Measurements from ENCODE around the gene AMMECR1.

AMMECR1 gene

DNA sequence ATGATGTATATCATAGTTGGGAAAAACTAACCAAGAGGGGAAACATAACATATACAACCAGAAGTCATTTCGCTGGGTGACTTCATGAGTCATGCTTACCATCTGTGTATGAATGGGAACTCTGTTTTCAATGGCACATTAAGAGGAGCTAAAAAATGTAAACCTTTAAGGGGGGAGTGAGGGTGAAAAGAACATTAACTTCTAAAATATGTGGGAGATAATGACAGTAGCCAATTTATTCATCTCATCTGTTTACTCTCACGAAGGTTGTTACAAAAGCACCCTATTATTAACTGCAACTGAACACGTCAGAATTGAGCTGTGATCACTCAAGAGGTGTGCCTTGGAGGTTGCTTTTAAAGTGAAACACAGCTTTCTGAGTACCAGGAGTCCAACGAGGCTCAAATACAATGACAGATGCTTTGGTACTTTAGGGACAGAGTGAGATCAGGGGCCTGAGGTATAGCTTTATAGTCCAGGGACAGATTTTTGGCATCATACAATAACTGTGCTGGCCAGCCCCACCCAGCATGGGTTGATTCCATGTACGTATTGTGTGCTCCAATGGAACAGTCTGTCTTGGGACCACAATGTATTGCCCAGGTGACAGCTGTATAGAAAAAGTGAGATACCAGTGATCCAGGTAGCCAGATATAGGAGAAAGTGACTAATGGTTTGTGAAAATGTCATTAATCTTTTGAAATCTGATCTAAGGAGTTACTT is 107.3 kb downstream of the AMMECR1 start:
- DNase-seq (ENCODE audit: low spot score): peak; percentile 57

- DNase-seq (ENCODE audit: low spot score): no peak
These were observed 109.8 kb downstream of the AMMECR1 start for GRCh38 chrX:110208092-110208491.

DNA sequence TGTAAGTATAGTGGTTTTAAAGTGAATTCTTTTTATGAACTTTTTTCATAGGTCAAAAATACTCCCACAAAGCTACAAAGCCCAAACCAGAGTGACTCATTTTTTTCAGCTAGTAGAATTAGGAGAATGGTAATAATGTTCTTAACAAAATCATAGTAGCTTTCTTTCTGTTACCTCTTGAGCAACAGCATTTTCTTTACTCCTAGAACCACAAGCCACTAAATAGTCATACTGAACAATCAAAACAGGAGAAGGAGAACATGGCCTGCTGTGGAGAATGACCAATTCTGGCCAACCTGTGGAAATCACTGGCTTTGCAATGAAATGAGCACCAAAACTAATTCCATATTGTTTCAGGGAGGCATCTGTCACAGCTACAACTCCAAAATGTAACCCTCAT is 112.9 kb downstream of the AMMECR1 start:
- peak; percentile 36 for DNase-seq (ENCODE audit: low spot score)

- DNase-seq (ENCODE audit: low spot score): no peak
These were observed 116.1 kb downstream of the AMMECR1 start for GRCh38 chrX:110201799-110202198.

DNA sequence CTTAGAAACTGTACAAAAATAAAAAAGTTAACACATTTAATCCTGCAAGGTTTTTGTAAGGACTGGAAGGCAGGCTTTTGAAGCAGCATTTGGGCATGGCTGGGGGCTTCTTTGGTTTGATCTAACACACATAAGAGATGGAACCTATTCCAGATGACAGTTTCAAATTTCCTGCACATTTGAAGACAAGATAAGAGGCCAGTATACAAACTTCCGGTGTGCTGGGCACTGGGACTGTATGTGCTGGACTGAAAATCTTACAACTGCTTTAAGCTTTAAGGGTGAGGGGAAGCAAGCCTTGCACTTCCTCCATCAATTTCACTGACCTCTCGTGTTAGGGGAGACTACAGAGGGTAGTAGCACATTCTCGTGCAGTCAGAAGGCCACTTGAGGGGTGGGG is 122.9 kb downstream of the AMMECR1 start:
- no peak for DNase-seq (ENCODE audit: low spot score)

GRCh38 chrX:110192516-110192915 is 125.4 kb downstream of the AMMECR1 start:
- no peak for DNase-seq (ENCODE audit: low spot score)

GRCh38 chrX:110188701-110189558 is 129.0 kb downstream of the AMMECR1 start:
- no peak for DNase-seq (ENCODE audit: low spot score)

DNA sequence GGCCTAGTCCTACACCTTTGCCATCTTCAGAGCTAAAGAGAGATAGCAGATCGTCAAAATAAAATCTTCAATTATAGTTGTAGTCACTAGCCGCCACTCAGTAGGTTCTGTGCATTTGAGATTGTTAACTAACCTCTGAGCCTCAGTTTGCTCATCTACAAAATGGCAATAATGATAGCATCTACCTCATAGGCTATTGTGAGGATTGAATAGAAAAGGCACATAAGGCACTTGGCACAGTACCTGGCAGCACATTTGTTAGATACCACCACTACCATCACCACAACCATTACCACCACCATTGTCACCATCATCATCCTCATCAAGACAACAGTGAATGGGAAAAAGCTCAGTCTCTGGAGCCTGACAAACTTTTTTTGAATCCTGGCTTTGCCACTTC is 134.6 kb downstream of the AMMECR1 start:
- DNase-seq (ENCODE audit: low spot score): no peak

- no peak for DNase-seq (ENCODE audit: low spot score)
These were observed 135.0 kb downstream of the AMMECR1 start for GRCh38 chrX:110182865-110183264.

GRCh38 chrX:110182362-110182761 is 135.5 kb downstream of the AMMECR1 start:
- DNase-seq (ENCODE audit: low spot score): no peak

- no peak for DNase-seq (ENCODE audit: low spot score)
These were observed 136.3 kb downstream of the AMMECR1 start for GRCh38 chrX:110181459-110182137.

DNA sequence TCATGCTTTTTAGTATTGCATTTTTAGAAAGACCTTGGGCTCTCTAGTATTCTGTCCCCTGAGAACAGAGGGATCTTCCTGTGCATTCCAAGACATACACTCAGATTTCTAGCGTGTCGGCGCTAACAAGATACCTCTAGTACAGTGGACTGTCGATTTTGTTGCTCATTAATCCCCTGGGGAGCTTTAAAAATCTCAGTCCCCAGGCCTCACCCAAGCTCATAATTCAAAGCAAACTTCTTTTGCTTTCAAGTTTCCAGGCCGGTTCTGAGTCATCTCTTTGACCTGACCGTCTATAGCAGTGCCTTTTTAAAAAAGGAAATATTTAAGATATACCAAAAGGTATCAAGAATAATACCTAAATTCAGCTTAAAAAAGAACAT is 137.0 kb downstream of the AMMECR1 start:
- peak; percentile 59 for DNase-seq (ENCODE audit: low spot score)

- DNase-seq (ENCODE audit: low spot score): peak; percentile 60
These were observed 137.5 kb downstream of the AMMECR1 start for GRCh38 chrX:110180176-110180927.

DNA sequence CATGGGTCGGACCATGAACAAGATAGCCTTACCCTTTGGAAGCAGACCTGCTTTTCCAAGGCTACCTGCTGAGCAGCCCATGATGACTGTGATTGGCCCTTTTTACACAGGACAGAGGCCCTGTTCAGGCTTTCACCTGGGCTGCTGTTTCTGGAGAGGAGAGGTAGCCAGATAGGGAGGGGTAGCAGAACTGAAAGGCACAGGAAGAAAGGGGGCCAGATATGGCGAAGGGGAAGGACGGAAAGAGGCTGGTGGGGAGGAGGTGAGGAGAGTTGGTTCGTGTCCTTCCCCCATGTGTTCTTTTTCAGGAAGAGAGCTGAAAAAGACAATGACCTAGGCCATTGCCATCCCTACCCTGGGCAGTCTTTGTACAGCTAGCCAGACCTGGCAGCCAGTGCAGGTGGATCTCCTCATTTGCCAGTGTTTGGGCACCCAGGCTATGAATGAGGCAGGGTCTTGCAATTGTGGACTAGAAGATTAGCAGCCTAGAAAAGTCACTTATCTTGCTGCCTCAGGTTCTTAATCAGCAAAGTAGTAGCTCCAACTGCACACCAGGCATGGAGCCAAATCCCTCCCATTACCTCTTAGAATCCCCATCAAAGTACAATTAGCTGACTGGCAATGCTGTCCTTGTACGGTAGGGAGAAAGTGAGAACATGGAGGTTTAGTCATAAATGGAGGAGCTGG is 139.6 kb downstream of the AMMECR1 start:
- DNase-seq (ENCODE audit: low spot score): no peak

DNA sequence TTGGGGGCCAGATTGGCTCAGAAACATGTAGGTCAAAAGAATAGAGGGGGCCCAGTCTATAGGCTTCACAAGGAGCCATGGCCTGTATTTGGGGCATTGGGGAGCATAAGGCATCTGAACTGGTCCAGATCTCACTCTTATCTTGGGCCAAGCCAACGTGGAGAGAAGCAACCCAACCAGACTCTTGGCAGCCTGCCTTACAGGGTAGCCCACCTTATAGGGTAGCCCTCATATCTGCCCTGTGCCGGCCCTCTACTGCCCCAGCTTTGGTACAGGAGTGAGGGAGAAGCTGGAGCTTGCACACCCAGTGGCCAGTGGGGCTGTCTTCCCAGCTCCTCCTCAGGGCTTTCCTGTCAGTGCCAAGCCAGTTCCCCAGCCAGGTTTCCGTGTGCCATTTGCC is 142.2 kb downstream of the AMMECR1 start:
- no peak for DNase-seq (ENCODE audit: low spot score)

DNA sequence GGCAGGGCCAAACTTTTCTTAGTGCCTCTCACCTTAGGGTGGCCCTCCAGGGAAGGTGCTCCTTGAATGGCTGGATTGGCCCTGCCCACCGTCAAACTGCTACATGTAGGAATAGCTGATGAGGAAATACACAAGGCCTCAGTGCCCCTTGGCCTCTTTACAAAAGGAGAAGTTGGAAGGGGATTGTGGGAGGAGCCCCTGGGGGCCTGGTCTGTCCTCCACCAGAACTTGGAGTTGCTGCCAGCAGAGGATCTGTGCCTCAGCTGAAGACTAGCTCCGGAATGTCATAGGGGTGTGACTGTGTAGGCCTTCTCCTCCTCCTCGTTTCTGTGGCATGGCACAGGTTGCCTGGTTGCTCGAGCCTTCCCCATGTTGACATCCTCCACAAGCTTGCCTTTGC is 142.7 kb downstream of the AMMECR1 start:
- DNase-seq (ENCODE audit: low spot score): no peak

GRCh38 chrX:110173192-110174175 is 144.4 kb downstream of the AMMECR1 start:
- DNase-seq (ENCODE audit: low spot score): no peak

DNA sequence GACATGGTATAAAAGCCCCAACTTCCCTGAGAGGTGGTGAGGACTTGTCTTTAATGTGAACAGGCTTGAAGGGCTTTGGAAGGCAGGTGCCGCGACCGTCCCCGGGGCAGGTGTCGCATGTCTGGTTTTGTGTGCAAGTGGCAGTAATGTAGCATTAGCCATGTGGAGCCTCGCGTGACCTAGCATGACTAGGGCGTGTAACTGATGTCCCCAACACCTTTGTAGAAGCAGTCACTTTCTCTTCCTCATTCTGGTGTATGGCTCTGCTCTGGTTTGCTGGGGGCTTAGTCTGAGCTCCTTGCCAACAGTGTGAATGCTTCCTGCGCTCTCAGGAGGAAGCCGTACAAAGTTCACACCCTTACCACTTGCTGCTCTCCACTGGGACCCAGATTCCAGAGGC is 145.7 kb downstream of the AMMECR1 start:
- DNase-seq (ENCODE audit: low spot score): no peak

GRCh38 chrX:110171442-110171841 is 146.4 kb downstream of the AMMECR1 start:
- DNase-seq (ENCODE audit: low spot score): no peak

DNA sequence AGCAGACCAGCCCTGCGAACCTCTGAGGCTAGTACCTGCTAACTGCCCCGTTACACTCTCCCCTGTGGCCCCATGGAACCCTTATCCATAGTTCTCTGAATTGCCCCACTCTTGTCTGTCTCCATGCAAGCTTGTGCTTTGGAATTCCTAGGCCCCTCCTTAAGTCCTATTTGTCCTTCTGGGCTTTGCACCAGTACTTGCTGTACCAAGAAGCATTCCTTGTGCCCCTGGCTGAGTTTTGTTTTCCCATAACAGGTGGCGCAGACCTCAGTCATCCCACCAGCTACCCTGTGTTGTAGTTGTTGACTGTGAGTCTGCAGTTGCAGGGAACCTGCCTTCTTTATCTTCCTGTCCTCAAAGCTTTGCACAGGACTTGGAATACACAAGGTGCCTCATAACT is 147.9 kb downstream of the AMMECR1 start:
- DNase-seq (ENCODE audit: low spot score): no peak

Measured in AG08395 (cell line).